ENCODE results near the gene OLFML2A. TPM values are rescaled to one million over a fixed set of nuclear protein-coding genes. Genes with fewer than 3 reads are reported as not detected.

The OLFML2A gene
- total RNA-seq, 1 experiment from 2014 or later, result 0.99 TPM

DNA sequence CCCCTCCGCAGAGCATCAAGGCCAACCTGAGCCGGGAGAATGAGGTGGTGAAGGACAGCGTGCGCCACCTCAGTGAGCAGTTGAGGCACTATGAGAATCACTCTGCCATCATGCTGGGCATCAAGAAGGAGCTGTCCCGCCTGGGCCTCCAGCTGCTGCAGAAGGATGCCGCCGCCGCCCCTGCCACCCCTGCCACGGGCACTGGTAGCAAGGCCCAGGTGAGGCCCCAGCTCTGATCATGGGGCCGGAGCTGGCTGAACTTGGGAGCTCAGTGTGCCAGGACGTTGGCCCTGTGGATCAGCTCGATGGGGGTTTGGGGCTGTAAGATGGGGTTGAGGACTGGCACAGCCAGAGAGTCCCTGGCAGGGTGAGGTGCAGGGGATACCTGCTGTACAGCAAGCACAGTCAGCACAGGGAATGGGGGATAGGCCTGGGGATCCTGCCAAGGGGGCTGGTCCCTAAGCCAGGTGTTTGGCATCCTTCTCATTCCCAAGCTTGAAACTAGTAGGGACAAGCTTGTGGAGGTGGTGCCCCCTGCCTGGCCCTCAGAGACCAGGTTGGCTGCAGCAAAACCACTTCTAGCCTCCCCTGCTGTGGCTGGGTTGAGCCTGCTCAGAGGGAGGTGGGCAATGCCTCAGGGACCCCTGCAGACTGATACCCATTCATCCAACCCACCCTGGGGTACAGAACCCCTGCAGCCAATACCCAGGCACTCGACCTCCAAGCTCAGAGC, 22.5 kb downstream of the OLFML2A start:
- no peaks in the 10 kb centered on the region for H3K27me3 Mint-ChIP-seq (ENCODE audit: unreplicated experiment)
- no peaks in the 10 kb centered on the region for H3K9me3 Mint-ChIP-seq (ENCODE audit: low read depth, unreplicated experiment)
- TF ChIP-seq, protein P1, sequence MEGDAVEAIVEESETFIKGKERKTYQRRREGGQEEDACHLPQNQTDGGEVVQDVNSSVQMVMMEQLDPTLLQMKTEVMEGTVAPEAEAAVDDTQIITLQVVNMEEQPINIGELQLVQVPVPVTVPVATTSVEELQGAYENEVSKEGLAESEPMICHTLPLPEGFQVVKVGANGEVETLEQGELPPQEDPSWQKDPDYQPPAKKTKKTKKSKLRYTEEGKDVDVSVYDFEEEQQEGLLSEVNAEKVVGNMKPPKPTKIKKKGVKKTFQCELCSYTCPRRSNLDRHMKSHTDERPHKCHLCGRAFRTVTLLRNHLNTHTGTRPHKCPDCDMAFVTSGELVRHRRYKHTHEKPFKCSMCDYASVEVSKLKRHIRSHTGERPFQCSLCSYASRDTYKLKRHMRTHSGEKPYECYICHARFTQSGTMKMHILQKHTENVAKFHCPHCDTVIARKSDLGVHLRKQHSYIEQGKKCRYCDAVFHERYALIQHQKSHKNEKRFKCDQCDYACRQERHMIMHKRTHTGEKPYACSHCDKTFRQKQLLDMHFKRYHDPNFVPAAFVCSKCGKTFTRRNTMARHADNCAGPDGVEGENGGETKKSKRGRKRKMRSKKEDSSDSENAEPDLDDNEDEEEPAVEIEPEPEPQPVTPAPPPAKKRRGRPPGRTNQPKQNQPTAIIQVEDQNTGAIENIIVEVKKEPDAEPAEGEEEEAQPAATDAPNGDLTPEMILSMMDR (IDR thresholded peaks at IDR 0.05; ENCODE audit: unreplicated experiment), result no peak
- CTCF ChIA-PET, result interaction anchor here (1.0 kb wide), 1 partner anchor 15 kb away, joined by 3 read pairs; no protein-coding TSS in a partner anchor
- H3K4me1 Mint-ChIP-seq (ENCODE audit: low read depth, unreplicated experiment), result no peaks in the 10 kb centered on the region
- no TSS peak for BruUV-seq (replicated peaks)
- no peak for DNase-seq
- intact Hi-C loops (cut with micrococcal nuclease; ENCODE audit: unreplicated experiment), result no loop called here
- H3K36me3 Mint-ChIP-seq (ENCODE audit: insufficient read depth, unreplicated experiment), result no peaks in the 10 kb centered on the region
- no peak overlapping the region for H3K27ac Mint-ChIP-seq (ENCODE audit: unreplicated experiment)
- H3K4me3 Mint-ChIP-seq (ENCODE audit: low read depth, unreplicated experiment), result no peak overlapping the region

DNA sequence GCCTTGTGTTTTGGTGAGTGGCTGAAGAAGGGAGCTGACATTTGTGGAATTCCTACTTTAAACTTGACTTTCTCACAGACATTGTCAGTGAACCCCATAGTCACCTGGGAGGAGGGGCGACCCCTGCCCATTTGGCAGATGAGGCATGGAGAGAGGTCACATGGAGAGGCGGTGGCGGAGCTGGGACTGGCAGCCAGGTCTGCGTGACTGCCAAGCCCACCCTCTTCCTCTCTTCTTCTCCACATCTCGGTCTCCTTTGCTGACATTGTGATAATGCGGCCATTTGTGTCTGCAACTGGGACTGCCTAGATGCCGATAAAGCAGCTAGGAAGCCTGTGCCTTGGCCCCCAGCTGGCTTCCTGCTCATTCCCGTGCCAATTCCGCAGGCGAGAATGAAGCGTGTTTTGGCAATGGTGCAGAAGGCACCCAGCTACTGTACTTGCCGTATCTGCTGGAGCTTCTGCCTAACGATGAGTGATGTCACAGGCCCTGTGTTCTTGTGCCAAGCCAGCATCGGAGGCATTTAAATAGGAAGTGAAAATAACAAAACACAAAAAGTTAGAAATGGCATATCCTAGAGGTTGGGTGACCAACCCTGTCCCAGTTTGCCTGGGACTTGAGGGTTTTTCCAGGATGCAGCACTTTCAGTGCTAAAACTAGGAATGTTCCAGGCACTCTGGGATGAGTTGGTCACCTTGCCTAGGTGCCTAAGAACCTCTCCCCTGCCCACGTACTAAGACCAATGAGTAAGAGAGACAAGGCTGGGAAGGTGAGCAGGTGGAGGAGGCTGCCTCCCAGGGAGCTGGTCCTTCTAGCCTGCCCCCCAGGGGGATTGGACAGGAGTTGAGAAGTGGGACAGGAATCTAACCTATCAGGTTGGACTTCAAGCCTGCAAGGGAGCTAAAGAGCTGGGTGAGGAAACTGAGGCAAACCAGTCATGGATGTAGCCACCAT, 23.6 kb downstream of the OLFML2A start:
- DNase-seq, result no peak
- CTCF ChIA-PET, result interaction anchor here (0.6 to 1.0 kb wide), 3 partner anchors 11 to 22 kb away, joined by 3 to 4 read pairs (median 3); no protein-coding TSS in a partner anchor
- Mint-ChIP-seq H3K27ac (ENCODE audit: unreplicated experiment) (no peak overlapping the region), H3K4me1 (ENCODE audit: low read depth, unreplicated experiment) (no peaks in the 10 kb centered on the region), H3K4me3 (ENCODE audit: low read depth, unreplicated experiment) (no peak overlapping the region), H3K9me3 (ENCODE audit: low read depth, unreplicated experiment) (no peaks in the 10 kb centered on the region), H3K27me3 (ENCODE audit: unreplicated experiment) (no peaks in the 10 kb centered on the region), H3K36me3 (ENCODE audit: insufficient read depth, unreplicated experiment) (no peaks in the 10 kb centered on the region)
- intact Hi-C loops (cut with micrococcal nuclease; ENCODE audit: unreplicated experiment), result no loop called here
- TF ChIP-seq, protein P1 (IDR thresholded peaks at IDR 0.05; ENCODE audit: unreplicated experiment), result no peak
- BruUV-seq (replicated peaks), result no TSS peak

DNA sequence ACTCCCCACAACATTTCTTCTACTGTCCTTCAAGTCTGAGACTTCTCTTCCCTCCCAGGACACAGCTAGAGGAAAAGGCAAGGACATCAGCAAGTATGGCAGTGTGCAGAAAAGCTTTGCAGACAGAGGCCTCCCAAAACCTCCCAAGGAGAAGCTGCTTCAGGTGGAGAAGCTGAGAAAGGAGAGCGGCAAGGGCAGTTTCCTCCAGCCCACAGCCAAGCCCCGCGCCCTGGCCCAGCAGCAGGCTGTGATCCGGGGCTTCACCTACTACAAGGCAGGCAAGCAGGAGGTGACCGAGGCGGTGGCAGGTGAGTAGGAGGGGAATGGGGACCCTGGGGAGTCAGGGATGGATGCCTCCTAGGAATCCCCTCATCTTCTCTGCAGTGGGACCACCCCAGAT, 24.4 kb downstream of the OLFML2A start:
- BruUV-seq (replicated peaks), result no TSS peak
- Mint-ChIP-seq H3K27me3 (ENCODE audit: unreplicated experiment) (no peaks in the 10 kb centered on the region), H3K4me1 (ENCODE audit: low read depth, unreplicated experiment) (no peaks in the 10 kb centered on the region), H3K27ac (ENCODE audit: unreplicated experiment) (no peak overlapping the region), H3K9me3 (ENCODE audit: low read depth, unreplicated experiment) (no peaks in the 10 kb centered on the region), H3K4me3 (ENCODE audit: low read depth, unreplicated experiment) (no peak overlapping the region), H3K36me3 (ENCODE audit: insufficient read depth, unreplicated experiment) (no peaks in the 10 kb centered on the region)
- TF ChIP-seq, protein P1 (IDR thresholded peaks at IDR 0.05; ENCODE audit: unreplicated experiment), result no peak
- intact Hi-C loops (cut with micrococcal nuclease; ENCODE audit: unreplicated experiment), result no loop called here
- DNase-seq, result no peak
- CTCF ChIA-PET, result interaction anchor here (0.6 to 1.0 kb wide), 2 partner anchors 10 to 21 kb away, joined by 3 to 4 read pairs; no protein-coding TSS in a partner anchor

DNA sequence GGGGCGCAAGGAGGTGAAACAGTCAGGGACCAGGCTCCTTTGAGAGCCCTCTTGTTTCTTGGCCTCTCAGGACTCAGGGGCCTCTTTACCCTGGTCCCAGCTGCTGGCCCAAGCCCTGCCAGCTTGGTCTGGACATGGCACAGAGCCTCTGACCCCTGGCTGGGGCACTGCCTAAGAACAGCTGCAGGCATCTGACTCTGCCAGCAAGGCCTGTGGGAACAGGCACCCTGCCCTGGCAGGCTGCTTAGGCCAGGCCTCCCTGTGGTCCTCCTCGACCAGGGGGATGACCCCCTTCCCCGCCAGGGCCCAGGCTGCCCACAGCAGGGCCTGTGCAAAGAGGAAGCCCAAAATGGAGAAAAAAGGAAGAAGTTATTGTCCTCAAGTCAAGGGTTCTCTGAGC, 25.5 kb downstream of the OLFML2A start:
- no TSS peak for BruUV-seq (replicated peaks)
- H3K4me1 Mint-ChIP-seq (ENCODE audit: low read depth, unreplicated experiment), result no peaks in the 10 kb centered on the region
- H3K27me3 Mint-ChIP-seq (ENCODE audit: unreplicated experiment), result no peaks in the 10 kb centered on the region

More for the DNA sequence above, 25.5 kb downstream of the OLFML2A start:
- intact Hi-C loops (cut with micrococcal nuclease; ENCODE audit: unreplicated experiment), result no loop called here
- Mint-ChIP-seq H3K9me3 (ENCODE audit: low read depth, unreplicated experiment) (no peaks in the 10 kb centered on the region), H3K4me3 (ENCODE audit: low read depth, unreplicated experiment) (no peak overlapping the region), H3K27ac (ENCODE audit: unreplicated experiment) (no peak overlapping the region), H3K36me3 (ENCODE audit: insufficient read depth, unreplicated experiment) (no peaks in the 10 kb centered on the region)
- no peak for DNase-seq
- TF ChIP-seq, protein P1 (IDR thresholded peaks at IDR 0.05; ENCODE audit: unreplicated experiment), result no peak
- CTCF ChIA-PET, result no interaction called here

Data from Calu3 (cell line).